K562 (cell line): ENCODE results near the gene TMEM217. TPM values are rescaled to one million over a fixed set of nuclear protein-coding genes. Genes with fewer than 3 reads are reported as not detected.

Experiments
- ATF1 ChIP-seq, 2 experiments: fragments of 450-650 bp in 1 of 2; IDR thresholded peaks; 2 replicates each; pipeline ENCODE4 v1.6.1; 2016; ENCODE audit warnings: missing compliant biosample characterization in 1 of 2, missing genetic modification characterization in 1 of 2
- BHLHE40 ChIP-seq: IDR thresholded peaks from 2 replicates; pipeline ENCODE4 v1.6.1; 2011; ENCODE audit warnings: low read length, improper control_type of control experiment
- CBFA2T3 ChIP-seq: fragments of 450-650 bp; IDR thresholded peaks from 2 replicates; pipeline ENCODE4 v1.6.1; 2017
- CBX3 ChIP-seq, 2 experiments: IDR thresholded peaks; 1 replicate in 1 of 2; 2 replicates in 1 of 2; pipeline ENCODE4 v1.6.1; 2012; ENCODE audit warnings: inconsistent platforms in 2 of 2, low read length in 2 of 2, borderline replicate concordance in 1 of 2, control low read depth in 1 of 2
- CEBPG ChIP-seq, 3 experiments: fragments of 200-800 bp in 1 of 3; sonication (Bioruptor generic) in 1 of 3; sonication (generic) in 1 of 3; formaldehyde crosslinking in 1 of 3; IDR thresholded peaks in 2 of 3; conservative IDR thresholded peaks in 1 of 3; 2 replicates each; pipeline versions ENCODE4 v1.6.1 to v1.8.0; 2016 to 2022; ENCODE audit warnings: missing compliant biosample characterization in 2 of 3, missing genetic modification characterization in 2 of 3, mild to moderate bottlenecking in 1 of 3, missing genetic modification reagents in 1 of 3
- FIP1L1 ChIP-seq: fragments of 200-400 bp; formaldehyde crosslinking; IDR thresholded peaks from 2 replicates; pipeline ENCODE4 v1.6.1; 2018; ENCODE audit warnings: mild to moderate bottlenecking, low read depth, low read length; ENCODE audit not compliant: poor library complexity, severe bottlenecking
- FOXP1 ChIP-seq: sonication (generic); formaldehyde crosslinking; IDR thresholded peaks from 2 replicates; pipeline ENCODE4 v1.8.0; 2022; ENCODE audit warnings: mild to moderate bottlenecking, missing genetic modification reagents
- NR4A1 ChIP-seq, 2 experiments: fragments of 250-450 bp in 1 of 2; fragments of 450-650 bp in 1 of 2; sonication (Bioruptor Pico) in 1 of 2; IDR thresholded peaks; 2 replicates each; pipeline versions ENCODE4 v1.4.0 to v1.6.1; 2016 to 2020; ENCODE audit warnings: mild to moderate bottlenecking in 2 of 2, missing compliant biosample characterization in 1 of 2, missing genetic modification characterization in 1 of 2, moderate library complexity in 1 of 2
- NRF1 ChIP-seq, 2 experiments: fragments of 450-650 bp; IDR thresholded peaks in 1 of 2; conservative IDR thresholded peaks in 1 of 2; 2 replicates each; pipeline ENCODE4 v1.6.1; 2014; ENCODE audit warnings: mild to moderate bottlenecking in 2 of 2
- POLR2B ChIP-seq: fragments of 450-650 bp; IDR thresholded peaks from 2 replicates; pipeline ENCODE4 v1.6.1; 2018; ENCODE audit warnings: low read depth; ENCODE audit not compliant: partially characterized antibody
- YY1 ChIP-seq, 3 experiments: IDR thresholded peaks; 2 replicates each; pipeline ENCODE4 v1.6.1; 2011; ENCODE audit warnings: low read length in 2 of 3, mild to moderate bottlenecking in 2 of 3, moderate library complexity in 2 of 3, borderline replicate concordance in 1 of 3, control low read depth in 1 of 3, low read depth in 1 of 3; ENCODE audit not compliant: insufficient read depth in 3 of 3, insufficient replicate concordance in 2 of 3, control insufficient read depth in 1 of 3, insufficient read length in 1 of 3; ENCODE audit errors: extremely low read depth in 1 of 3
- ZNF239 ChIP-seq: fragments of 250-450 bp; sonication (Bioruptor Pico); IDR thresholded peaks from 2 replicates; pipeline ENCODE4 v1.4.0; 2020; ENCODE audit warnings: mild to moderate bottlenecking
- ZNF445 ChIP-seq: fragments of 250-450 bp; sonication (Bioruptor Pico); IDR thresholded peaks from 2 replicates; pipeline ENCODE4 v1.4.0; 2020; ENCODE audit warnings: low read depth, mild to moderate bottlenecking, moderate library complexity
- ZSCAN32 ChIP-seq: fragments of 450-650 bp; formaldehyde crosslinking; IDR thresholded peaks from 2 replicates; pipeline ENCODE4 v1.4.0; 2020; ENCODE audit warnings: mild to moderate bottlenecking, moderate library complexity
- polyA plus RNA-seq, 8 experiments: library from polyadenylated mRNA; depleted of rRNA in 4 of 8; stranded (reverse) in 5 of 8; unstranded in 3 of 8; fragments of >200 nt; fragmentation: Nextera tagmentation in 2 of 8; fragmentation: Illumina TruSeq in 1 of 8; extraction: Ambion mirVana in 2 of 8; extraction: Trizol in 1 of 8; gene quantifications; 2 replicates each; pipeline versions ENCODE4 v1.2.1 to v1.2.3, GENCODE V29; 2011 to 2014; ENCODE audit warnings: inconsistent platforms in 1 of 8, missing spikeins in 1 of 8
- total RNA-seq, 7 experiments: library from RNA; depleted of rRNA in 6 of 7; stranded (reverse); fragments of >200 nt in 6 of 7; fragmentation: Illumina TruSeq in 2 of 7; extraction: Trizol in 2 of 7; gene quantifications; 2 replicates each; pipeline versions ENCODE4 v1.2.1 to v1.2.3, GENCODE V29; 2011 to 2021; ENCODE audit warnings: low replicate concordance in 1 of 7
- TF ChIP-seq, protein P1 (sequence below): fragments of 450-650 bp; IDR thresholded peaks from 2 replicates; pipeline ENCODE4 v1.6.1; 2016; ENCODE audit warnings: mild to moderate bottlenecking
- TF ChIP-seq, protein P2 (sequence below): fragments of 250-450 bp; sonication (Bioruptor Pico); IDR thresholded peaks from 2 replicates; pipeline ENCODE4 v1.4.0; 2020; ENCODE audit warnings: mild to moderate bottlenecking, moderate library complexity
- TF ChIP-seq, protein P3 (sequence below): fragments of 200-800 bp; sonication (Bioruptor generic); IDR thresholded peaks from 2 replicates; pipeline ENCODE4 v1.6.1; 2017; ENCODE audit warnings: missing genetic modification characterization, missing compliant biosample characterization

Gene TMEM217
- total and polyA plus RNA-seq, 9 of the 15 experiments (the other 6 are each of a cell fraction or from before 2014, with no cell fraction given), result 1.3 to 8.0 (median 1.9) TPM

DNA sequence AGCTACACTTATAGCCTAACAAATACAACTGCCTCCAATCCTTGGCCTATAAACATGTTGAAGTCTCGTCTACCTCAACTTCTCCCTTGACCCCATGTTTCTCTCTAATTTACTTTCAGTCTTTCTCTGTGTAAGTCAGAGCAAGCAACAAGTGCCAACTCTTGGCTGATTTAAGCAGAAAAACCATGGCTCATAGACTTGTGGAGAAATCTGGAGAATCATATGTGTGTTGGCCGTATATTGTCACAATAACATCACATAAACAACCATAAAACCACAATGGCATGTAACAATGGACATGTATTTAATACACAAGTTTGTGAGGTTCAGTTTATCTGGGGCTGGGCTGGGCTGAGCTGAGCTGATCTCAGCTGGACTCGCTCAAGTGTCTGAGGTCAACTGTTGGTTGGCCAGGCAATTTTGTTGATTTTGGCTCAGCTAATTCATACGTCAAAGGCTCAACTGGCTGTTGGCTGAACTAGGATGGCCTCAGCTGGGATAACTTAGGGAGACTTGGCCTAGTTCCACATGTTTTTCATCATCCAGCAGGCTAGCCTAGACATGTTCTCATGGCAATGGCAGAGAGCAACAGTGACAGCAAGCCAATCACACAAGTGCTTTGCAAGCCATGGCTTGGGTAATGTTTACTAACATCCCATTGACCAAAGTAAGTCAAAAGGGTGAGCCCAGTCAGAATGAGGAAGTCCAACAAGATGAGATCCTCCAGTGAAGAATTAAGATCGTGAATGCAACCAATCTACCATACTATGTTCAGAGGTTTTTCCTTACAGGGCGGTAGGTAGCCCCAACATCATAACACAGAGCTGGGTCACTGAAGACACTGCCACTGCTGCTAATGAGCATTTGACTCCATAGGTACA lies 13.3 kb downstream of the TMEM217 start (continued):
- TF ChIP-seq ZNF445 (peak; percentile 60; the same call in 1 of the 2 replicates), CEBPG (CRISPR knock-in tag; IDR thresholded peaks at IDR 0.05) (no peak), CEBPG (tag; conservative IDR thresholded peaks at IDR 0.05 in 1 of 2, IDR thresholded peaks at IDR 0.05 in 1 of 2) (peak; percentile 10 to 89; a peak in 3 of 4 replicates), NRF1 (conservative IDR thresholded peaks at IDR 0.05 in 1 of 2, IDR thresholded peaks at IDR 0.05 in 1 of 2) (0 out of 4 replicates have a peak, but pooled peaks of 1 of the 2 experiments have one; percentile 16), BHLHE40 (no peak), ZSCAN32 (no peak; the same call in 1 of the 2 replicates), POLR2B (no peak), CBX3 (IDR thresholded peaks at IDR 0.05; ENCODE audit: borderline replicate concordance in 1 of 2, low read length in 2 of 2) (peak in 1 of 2 experiments; percentile 44; a peak in 1 of 3 replicates), ZNF239 (CRISPR knock-in tag) (no peak), ATF1 (CRISPR knock-in tag; IDR thresholded peaks at IDR 0.05) (no peak), ATF1 (tag; IDR thresholded peaks at IDR 0.05) (peak; percentile 69), CBFA2T3 (no peak), FOXP1 (CRISPR knock-in tag) (0 out of 2 replicates have a peak, but pooled peaks have one; percentile 25), YY1 (IDR thresholded peaks at IDR 0.05; ENCODE audit: borderline replicate concordance in 1 of 3, control insufficient read depth in 1 of 3, extremely low read depth in 1 of 3, insufficient read depth in 3 of 3, insufficient read length in 1 of 3, insufficient replicate concordance in 2 of 3, low read depth in 1 of 3, low read length in 2 of 3) (peak in 1 of 3 experiments; percentile 34), FIP1L1 (no peak), NR4A1 (CRISPR knock-in tag; IDR thresholded peaks at IDR 0.05) (peak; percentile 45; the same call in 1 of the 2 replicates), NR4A1 (tag; IDR thresholded peaks at IDR 0.05) (peak; percentile 64; the same call in 1 of the 2 replicates)
- TF ChIP-seq, protein P1, sequence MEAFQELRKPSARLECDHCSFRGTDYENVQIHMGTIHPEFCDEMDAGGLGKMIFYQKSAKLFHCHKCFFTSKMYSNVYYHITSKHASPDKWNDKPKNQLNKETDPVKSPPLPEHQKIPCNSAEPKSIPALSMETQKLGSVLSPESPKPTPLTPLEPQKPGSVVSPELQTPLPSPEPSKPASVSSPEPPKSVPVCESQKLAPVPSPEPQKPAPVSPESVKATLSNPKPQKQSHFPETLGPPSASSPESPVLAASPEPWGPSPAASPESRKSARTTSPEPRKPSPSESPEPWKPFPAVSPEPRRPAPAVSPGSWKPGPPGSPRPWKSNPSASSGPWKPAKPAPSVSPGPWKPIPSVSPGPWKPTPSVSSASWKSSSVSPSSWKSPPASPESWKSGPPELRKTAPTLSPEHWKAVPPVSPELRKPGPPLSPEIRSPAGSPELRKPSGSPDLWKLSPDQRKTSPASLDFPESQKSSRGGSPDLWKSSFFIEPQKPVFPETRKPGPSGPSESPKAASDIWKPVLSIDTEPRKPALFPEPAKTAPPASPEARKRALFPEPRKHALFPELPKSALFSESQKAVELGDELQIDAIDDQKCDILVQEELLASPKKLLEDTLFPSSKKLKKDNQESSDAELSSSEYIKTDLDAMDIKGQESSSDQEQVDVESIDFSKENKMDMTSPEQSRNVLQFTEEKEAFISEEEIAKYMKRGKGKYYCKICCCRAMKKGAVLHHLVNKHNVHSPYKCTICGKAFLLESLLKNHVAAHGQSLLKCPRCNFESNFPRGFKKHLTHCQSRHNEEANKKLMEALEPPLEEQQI, result no peak
- TF ChIP-seq, protein P2, sequence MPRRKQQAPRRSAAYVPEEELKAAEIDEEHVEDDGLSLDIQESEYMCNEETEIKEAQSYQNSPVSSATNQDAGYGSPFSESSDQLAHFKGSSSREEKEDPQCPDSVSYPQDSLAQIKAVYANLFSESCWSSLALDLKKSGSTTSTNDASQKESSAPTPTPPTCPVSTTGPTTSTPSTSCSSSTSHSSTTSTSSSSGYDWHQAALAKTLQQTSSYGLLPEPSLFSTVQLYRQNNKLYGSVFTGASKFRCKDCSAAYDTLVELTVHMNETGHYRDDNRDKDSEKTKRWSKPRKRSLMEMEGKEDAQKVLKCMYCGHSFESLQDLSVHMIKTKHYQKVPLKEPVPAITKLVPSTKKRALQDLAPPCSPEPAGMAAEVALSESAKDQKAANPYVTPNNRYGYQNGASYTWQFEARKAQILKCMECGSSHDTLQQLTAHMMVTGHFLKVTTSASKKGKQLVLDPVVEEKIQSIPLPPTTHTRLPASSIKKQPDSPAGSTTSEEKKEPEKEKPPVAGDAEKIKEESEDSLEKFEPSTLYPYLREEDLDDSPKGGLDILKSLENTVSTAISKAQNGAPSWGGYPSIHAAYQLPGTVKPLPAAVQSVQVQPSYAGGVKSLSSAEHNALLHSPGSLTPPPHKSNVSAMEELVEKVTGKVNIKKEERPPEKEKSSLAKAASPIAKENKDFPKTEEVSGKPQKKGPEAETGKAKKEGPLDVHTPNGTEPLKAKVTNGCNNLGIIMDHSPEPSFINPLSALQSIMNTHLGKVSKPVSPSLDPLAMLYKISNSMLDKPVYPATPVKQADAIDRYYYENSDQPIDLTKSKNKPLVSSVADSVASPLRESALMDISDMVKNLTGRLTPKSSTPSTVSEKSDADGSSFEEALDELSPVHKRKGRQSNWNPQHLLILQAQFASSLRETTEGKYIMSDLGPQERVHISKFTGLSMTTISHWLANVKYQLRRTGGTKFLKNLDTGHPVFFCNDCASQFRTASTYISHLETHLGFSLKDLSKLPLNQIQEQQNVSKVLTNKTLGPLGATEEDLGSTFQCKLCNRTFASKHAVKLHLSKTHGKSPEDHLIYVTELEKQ, result no peak
- TF ChIP-seq, protein P3, sequence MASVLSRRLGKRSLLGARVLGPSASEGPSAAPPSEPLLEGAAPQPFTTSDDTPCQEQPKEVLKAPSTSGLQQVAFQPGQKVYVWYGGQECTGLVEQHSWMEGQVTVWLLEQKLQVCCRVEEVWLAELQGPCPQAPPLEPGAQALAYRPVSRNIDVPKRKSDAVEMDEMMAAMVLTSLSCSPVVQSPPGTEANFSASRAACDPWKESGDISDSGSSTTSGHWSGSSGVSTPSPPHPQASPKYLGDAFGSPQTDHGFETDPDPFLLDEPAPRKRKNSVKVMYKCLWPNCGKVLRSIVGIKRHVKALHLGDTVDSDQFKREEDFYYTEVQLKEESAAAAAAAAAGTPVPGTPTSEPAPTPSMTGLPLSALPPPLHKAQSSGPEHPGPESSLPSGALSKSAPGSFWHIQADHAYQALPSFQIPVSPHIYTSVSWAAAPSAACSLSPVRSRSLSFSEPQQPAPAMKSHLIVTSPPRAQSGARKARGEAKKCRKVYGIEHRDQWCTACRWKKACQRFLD (CRISPR knock-in tag), result peak; percentile 84
